Measurements from ENCODE around the gene FABP1. TPM values are rescaled to one million over a fixed set of nuclear protein-coding genes. Genes with fewer than 3 reads are reported as not detected.

The FABP1 gene
- total RNA-seq = 1,000 to 10,000 TPM; 1,053 to 3,583 (median 2,025) TPM

- no peaks in the 10 kb centered on the region for H3K9me3 ChIP-seq
- intact Hi-C loops (cut with DNase I; ENCODE audit: low total_unique reads) (no loop called here), in situ Hi-C loops (cut with MboI; ENCODE audit: low pct_ligation_motif_present in 1 of 4, low pct_unique_long_range_greater_than_20kb in 1 of 4, low sequenced_read_pairs in 3 of 4) (no loop called here)
- no peaks in the 10 kb centered on the region for H3K27me3 ChIP-seq
- H3K27ac ChIP-seq = peak within 1 kb of the TSS; percentile 77 to 87 (median 86)
- H3K4me1 ChIP-seq = peaks cover 14 to 36% (median 24%) of the 10 kb centered on the region in 4 donors
- no peaks in the 10 kb centered on the region for H3K36me3 ChIP-seq
- TF ChIP-seq CTCF (IDR thresholded peaks at IDR 0.05) (no peak), POLR2A (IDR thresholded peaks at IDR 0.05) (peak; percentile 90), POLR2AphosphoS5 (IDR thresholded peaks at IDR 0.05) (peak; percentile 21 to 91 (median 88))
- WGBS, 2 donors (ENCODE audit: low coverage in 1 of 2) = 47 to 51% methylated on average over 8 to 12 of the region's 12 CpGs
- H3K4me3 ChIP-seq = peak within 1 kb of the TSS in 3 of 4 donors; percentile 30 to 35 (median 30)
- peak; percentile 72 for DNase-seq
Measured at GRCh38 chr2:88127888-88128653, at the start of gene FABP1. TSS of gene FABP1 (minus strand) at chr2:88128062. CDS start at chr2:88128017, 45 bp downstream.

- Histone ChIP-seq H3K4me3 (no peak overlapping the region), H3K27ac (no peak overlapping the region), H3K36me3 (no peaks in the 10 kb centered on the region), H3K9me3 (no peaks in the 10 kb centered on the region), H3K4me1 (no peaks in the 10 kb centered on the region), H3K27me3 (no peaks in the 10 kb centered on the region)
- TF ChIP-seq CTCF (IDR thresholded peaks at IDR 0.05) (no peak), EP300 (IDR thresholded peaks at IDR 0.05; ENCODE audit: low read depth) (no peak), POLR2AphosphoS5 (IDR thresholded peaks at IDR 0.05) (no peak), POLR2A (IDR thresholded peaks at IDR 0.05) (no peak)
- WGBS, 2 donors (ENCODE audit: low coverage in 1 of 2) = 81 to 83% methylated on average over 1 to 3 of the region's 3 CpGs
- in situ Hi-C loops (cut with MboI; ENCODE audit: low pct_ligation_motif_present in 1 of 4, low pct_unique_long_range_greater_than_20kb in 1 of 4, low sequenced_read_pairs in 3 of 4) = no loop called here
- intact Hi-C loops (cut with DNase I; ENCODE audit: low total_unique reads) = no loop called here
- DNase-seq = no peak
Measured at GRCh38 chr2:88177556-88177955, 49.7 kb upstream of the FABP1 start.

- H3K9me3 ChIP-seq = no peaks in the 10 kb centered on the region
Measured at GRCh38 chr2:88176352-88176984, 48.6 kb upstream of the FABP1 start.

More at GRCh38 chr2:88176352-88176984, 48.6 kb upstream of the FABP1 start:
- H3K4me1 ChIP-seq = peaks cover 0 to under 1% (median 0%) of the 10 kb centered on the region in 4 donors
- in situ Hi-C loops (cut with MboI; ENCODE audit: low pct_ligation_motif_present in 1 of 4, low pct_unique_long_range_greater_than_20kb in 1 of 4, low sequenced_read_pairs in 3 of 4) = no loop called here
- DNase-seq = no peak
- intact Hi-C loops (cut with DNase I; ENCODE audit: low total_unique reads) = no loop called here
- no peak overlapping the region for H3K4me3 ChIP-seq
- 40 to 69% methylated on average over 1 to 3 of the region's 3 CpGs for WGBS, 2 donors (ENCODE audit: low coverage in 1 of 2)
- H3K27me3 ChIP-seq = no peaks in the 10 kb centered on the region
- H3K36me3 ChIP-seq = no peaks in the 10 kb centered on the region
- no peak overlapping the region for H3K27ac ChIP-seq
- TF ChIP-seq POLR2A (IDR thresholded peaks at IDR 0.05) = no peak
- TF ChIP-seq CTCF (IDR thresholded peaks at IDR 0.05) = no peak
- no peak for TF ChIP-seq EP300 (IDR thresholded peaks at IDR 0.05; ENCODE audit: low read depth)
- TF ChIP-seq POLR2AphosphoS5 (IDR thresholded peaks at IDR 0.05) = no peak
